Tibial nerve (tissue), 4 donors: Measurements from ENCODE around the gene UBE3A. TPM values are rescaled to one million over a fixed set of nuclear protein-coding genes. Genes with fewer than 3 reads are reported as not detected.

Source experiments
- DNase-seq, 2 donors: peaks; one replicate each; pipeline ENCODE4 v3.0.0-alpha.2; 2019; ENCODE audit warnings: low spot score in 2 of 2
- H3K27ac ChIP-seq, 4 donors: fragments of 200-600 bp; sonication (generic) in 3 of 4; one replicate each; pipeline ENCODE4 v1.5.1; 2017 to 2019; ENCODE audit warnings: mild to moderate bottlenecking in 1 of 4
- H3K27me3 ChIP-seq, 2 donors: fragments of 200-600 bp; sonication (generic) in 1 of 2; one replicate each; pipeline versions ENCODE4 v1.5.1 to v1.6.0; 2017 to 2019
- H3K36me3 ChIP-seq, 3 donors: fragments of 200-600 bp; sonication (generic); one replicate each; pipeline ENCODE4 v1.5.1; 2018 to 2019
- H3K4me1 ChIP-seq, 4 donors: fragments of 200-600 bp; sonication (generic) in 3 of 4; one replicate each; pipeline ENCODE4 v1.5.1; 2017 to 2019
- H3K4me3 ChIP-seq, 4 donors: fragments of 200-600 bp; sonication (generic) in 3 of 4; one replicate each; pipeline ENCODE4 v1.5.1; 2017 to 2019; ENCODE audit warnings: mild to moderate bottlenecking in 1 of 4, moderate library complexity in 1 of 4
- H3K9me3 ChIP-seq, 4 donors: fragments of 200-600 bp; sonication (generic) in 3 of 4; one replicate each; pipeline ENCODE4 v1.5.1; 2017 to 2019
- CTCF ChIP-seq, 5 experiments: fragments of 200-600 bp in 3 of 5; fragments of 450-650 bp in 2 of 5; sonication (generic) in 3 of 5; IDR thresholded peaks; one replicate each; pipeline ENCODE4 v1.5.1; 2016 to 2019; ENCODE audit warnings: antibody characterized with exemption in 5 of 5, mild to moderate bottlenecking in 3 of 5, moderate library complexity in 2 of 5
- EP300 ChIP-seq, 2 donors: sonication (generic); formaldehyde crosslinking; IDR thresholded peaks; one replicate each; pipeline ENCODE4 v1.6.1; 2017; ENCODE audit warnings: antibody characterized with exemption in 2 of 2, mild to moderate bottlenecking in 1 of 2
- POLR2A ChIP-seq, 2 donors: fragments of 450-650 bp; IDR thresholded peaks; one replicate each; pipeline ENCODE4 v1.6.1; 2017; ENCODE audit warnings: antibody characterized with exemption in 2 of 2, mild to moderate bottlenecking in 2 of 2, moderate library complexity in 2 of 2
- WGBS, 2 donors: methylation state at CpG; one replicate each; pipeline ENCODE4 v1.1.5; 2018; 5-methylcytosine and 5-hydroxymethylcytosine counted together
- total RNA-seq, 4 donors: library from RNA; depleted of rRNA; stranded (reverse); fragments of >200 nt; gene quantifications; one replicate each; pipeline ENCODE4 v1.1.0, GENCODE V29; 2016

The UBE3A gene
- total RNA-seq, 4 donors from 2014 or later = 63.0 to 83.0 (median 77.1) TPM

GRCh38 chr15:25333049-25333448, 105.8 kb downstream of the UBE3A start:
- no peak for TF ChIP-seq POLR2A (IDR thresholded peaks at IDR 0.05)
- TF ChIP-seq EP300 (IDR thresholded peaks at IDR 0.05) = no peak
- no peak for TF ChIP-seq CTCF (IDR thresholded peaks at IDR 0.05)
- no peak overlapping the region for H3K27ac ChIP-seq

GRCh38 chr15:25332306-25332705, 106.5 kb downstream of the UBE3A start:
- no peaks in the 10 kb centered on the region for H3K27me3 ChIP-seq
- H3K4me1 ChIP-seq = no peaks in the 10 kb centered on the region
- H3K9me3 ChIP-seq = peaks cover 0 to 9% (median 0%) of the 10 kb centered on the region in 4 donors
- WGBS, 2 donors = 94 to 95% methylated on average over 2 of the region's 2 CpGs
- H3K36me3 ChIP-seq = peaks cover 0 to 39% (median 0%) of the 10 kb centered on the region in 3 donors
- H3K4me3 ChIP-seq = no peak overlapping the region
- no peak overlapping the region for H3K27ac ChIP-seq
- TF ChIP-seq POLR2A (IDR thresholded peaks at IDR 0.05) = no peak
- no peak for TF ChIP-seq CTCF (IDR thresholded peaks at IDR 0.05)
- TF ChIP-seq EP300 (IDR thresholded peaks at IDR 0.05) = no peak
- DNase-seq = no peak

More at GRCh38 chr15:25333049-25333448, 105.8 kb downstream of the UBE3A start:
- Histone ChIP-seq H3K4me1 (no peaks in the 10 kb centered on the region), H3K27me3 (no peaks in the 10 kb centered on the region), H3K4me3 (no peak overlapping the region), H3K9me3 (peaks cover 0 to 9% (median 0%) of the 10 kb centered on the region in 4 donors), H3K36me3 (peaks cover 0 to 47% (median 0%) of the 10 kb centered on the region in 3 donors)
- 63 to 80% methylated on average over 2 of the region's 2 CpGs for WGBS, 2 donors
- no peak for DNase-seq

GRCh38 chr15:25331860-25332259, 107.0 kb downstream of the UBE3A start:
- peaks cover 0 to 35% (median 0%) of the 10 kb centered on the region in 3 donors for H3K36me3 ChIP-seq
- H3K4me1 ChIP-seq = no peaks in the 10 kb centered on the region
- H3K27ac ChIP-seq = no peak overlapping the region
- TF ChIP-seq EP300 (IDR thresholded peaks at IDR 0.05) = no peak
- TF ChIP-seq POLR2A (IDR thresholded peaks at IDR 0.05) = no peak
- TF ChIP-seq CTCF (IDR thresholded peaks at IDR 0.05) = no peak
- no peak overlapping the region for H3K4me3 ChIP-seq
- peaks cover 0 to 9% (median 0%) of the 10 kb centered on the region in 4 donors for H3K9me3 ChIP-seq
- 92 to 93% methylated on average over 2 of the region's 2 CpGs for WGBS, 2 donors
- DNase-seq = no peak
- no peaks in the 10 kb centered on the region for H3K27me3 ChIP-seq

GRCh38 chr15:25331404-25331803, 107.4 kb downstream of the UBE3A start:
- 96 to 100% methylated on average over 2 of the region's 2 CpGs for WGBS, 2 donors
- H3K4me1 ChIP-seq = no peaks in the 10 kb centered on the region
- TF ChIP-seq CTCF (IDR thresholded peaks at IDR 0.05) = no peak
- peaks cover 0 to 30% (median 0%) of the 10 kb centered on the region in 3 donors for H3K36me3 ChIP-seq
- H3K9me3 ChIP-seq = peaks cover 0 to 9% (median 0%) of the 10 kb centered on the region in 4 donors
- H3K27me3 ChIP-seq = no peaks in the 10 kb centered on the region
- no peak for DNase-seq
- H3K27ac ChIP-seq = no peak overlapping the region
- no peak overlapping the region for H3K4me3 ChIP-seq

- Histone ChIP-seq H3K27me3 (no peaks in the 10 kb centered on the region), H3K9me3 (peaks cover 0 to 9% (median 0%) of the 10 kb centered on the region in 4 donors), H3K4me3 (no peak overlapping the region), H3K36me3 (peaks cover 0 to 20% (median 0%) of the 10 kb centered on the region in 3 donors), H3K27ac (no peak overlapping the region), H3K4me1 (no peaks in the 10 kb centered on the region)
- TF ChIP-seq EP300 (IDR thresholded peaks at IDR 0.05) (no peak), POLR2A (IDR thresholded peaks at IDR 0.05) (no peak)
- no peak for DNase-seq
- 60 to 72% methylated on average over 2 of the region's 2 CpGs for WGBS, 2 donors
Observed at GRCh38 chr15:25329696-25330095, 109.1 kb downstream of the UBE3A start.

- H3K27ac ChIP-seq = no peak overlapping the region
- DNase-seq = no peak
- TF ChIP-seq EP300 (IDR thresholded peaks at IDR 0.05) (no peak), POLR2A (IDR thresholded peaks at IDR 0.05) (no peak), CTCF (IDR thresholded peaks at IDR 0.05) (no peak)
- H3K36me3 ChIP-seq = peaks cover 0 to 16% (median 0%) of the 10 kb centered on the region in 3 donors
- H3K27me3 ChIP-seq = no peaks in the 10 kb centered on the region
- H3K9me3 ChIP-seq = peaks cover 0 to 3% (median 0%) of the 10 kb centered on the region in 4 donors
- 68 to 72% methylated on average over 5 of the region's 5 CpGs for WGBS, 2 donors
- no peaks in the 10 kb centered on the region for H3K4me1 ChIP-seq
- H3K4me3 ChIP-seq = no peak overlapping the region
Observed at GRCh38 chr15:25327686-25328085, 111.1 kb downstream of the UBE3A start.
